K562 (cell line): ENCODE results near the gene GATA5. TPM values are rescaled to one million over a fixed set of nuclear protein-coding genes. Genes with fewer than 3 reads are reported as not detected.

ENCODE experiments used
- ATAC-seq: fragments of 200-7000 bp; cut with Tn5 transposase; 3 replicates; pipeline ENCODE4 v1.9.1; 2020; ENCODE audit warnings: moderate library complexity
- BruUV-seq: library from RNA; stranded (reverse); fragments of 400-500 nt; replicated peaks from 2 replicates; lab custom pipeline; 2021; lab: Mats Ljungman, UMichigan
- CTCF ChIA-PET: fragments of 300-600 bp; formaldehyde crosslinking; extraction: SDS; loops from one replicate; lab custom pipeline; 2021; ENCODE audit warnings: low intra/inter-chr PET ratio; lab: Yijun Ruan, JAX
- POLR2A ChIA-PET: fragments of 300-600, 350-650 bp; sonication (Branson Sonifier 250); formaldehyde crosslinking; extraction: SDS; loops from one replicate; lab custom pipeline; 2021; ENCODE audit warnings: antibody characterized with exemption, inconsistent platforms; lab: Yijun Ruan, JAX
- DNase-seq, 4 experiments: peaks; one replicate each; pipeline versions ENCODE4 v3.0.0 to v3.0.0-alpha.2; 2011 to 2018; ENCODE audit warnings: low spot score in 3 of 4, mixed read lengths in 3 of 4; ENCODE audit errors: extremely low read depth in 1 of 4
- FAIRE-seq: peaks from 2 replicates; lab custom pipeline; 2011; peaks lifted over from hg19 to GRCh38; lab: Jason Lieb, UNC
- H2AFZ ChIP-seq: 2 replicates; pipeline ENCODE4 v1.6.0; 2011; ENCODE audit warnings: low read depth, low read length, control low read depth, inconsistent platforms
- H3K27ac ChIP-seq: fragments of 200-600 bp; 3 replicates; pipeline ENCODE4 v1.8.0; 2011; ENCODE audit warnings: low read depth, mild to moderate bottlenecking, control low read depth, inconsistent platforms, low read length, moderate library complexity, mixed read lengths; ENCODE audit errors: extremely low read depth
- H3K27me3 ChIP-seq, 2 experiments: fragments of 300-600 bp in 1 of 2; 2 replicates in 1 of 2; 3 replicates in 1 of 2; pipeline versions ENCODE4 v1.6.0 to v1.8.0; 2011; ENCODE audit warnings: inconsistent platforms in 2 of 2, low read length in 2 of 2, mild to moderate bottlenecking in 1 of 2, mixed read lengths in 1 of 2, moderate library complexity in 1 of 2; ENCODE audit not compliant: control insufficient read depth in 2 of 2, insufficient read depth in 2 of 2
- H3K36me3 ChIP-seq: fragments of 300-600 bp; 3 replicates; pipeline ENCODE4 v1.8.0; 2011; ENCODE audit warnings: mild to moderate bottlenecking, low read length, inconsistent platforms; ENCODE audit not compliant: control insufficient read depth, insufficient read depth
- H3K4me1 ChIP-seq, 2 experiments: fragments of 200-600 bp in 1 of 2; replicated peaks in 1 of 2; 2 replicates in 1 of 2; 3 replicates in 1 of 2; pipeline versions ENCODE4 v1.5.1 to v1.8.0; 2011; ENCODE audit warnings: inconsistent platforms in 2 of 2, low read length in 2 of 2, mild to moderate bottlenecking in 1 of 2, mixed read lengths in 1 of 2, moderate library complexity in 1 of 2; ENCODE audit not compliant: control insufficient read depth in 2 of 2, insufficient read depth in 2 of 2
- H3K4me2 ChIP-seq: 2 replicates; pipeline ENCODE4 v1.6.1; 2011; ENCODE audit warnings: low read length, control low read depth, inconsistent platforms, mixed read lengths; ENCODE audit not compliant: insufficient read depth
- H3K4me3 ChIP-seq: fragments of 200-600 bp; sonication (generic), shearing (Covaris generic); 2 replicates; pipeline ENCODE4 v1.5.1; 2016; ENCODE audit warnings: control low read depth, inconsistent platforms
- H3K79me2 ChIP-seq: fragments of 200-600 bp; 3 replicates; pipeline ENCODE4 v1.8.0; 2011; ENCODE audit warnings: low read length, inconsistent platforms; ENCODE audit not compliant: control insufficient read depth, insufficient read depth
- H3K9ac ChIP-seq, 2 experiments: 2 replicates each; pipeline versions ENCODE4 v1.6.0 to v1.6.1; 2011; ENCODE audit warnings: low read depth in 2 of 2, low read length in 2 of 2, control low read depth in 1 of 2, inconsistent platforms in 1 of 2, mild to moderate bottlenecking in 1 of 2, mixed read lengths in 1 of 2; ENCODE audit not compliant: insufficient read depth in 1 of 2
- H3K9me1 ChIP-seq: one replicate; pipeline ENCODE4 v1.6.0; 2011; ENCODE audit warnings: inconsistent platforms, mild to moderate bottlenecking, low read length, moderate library complexity; ENCODE audit not compliant: control insufficient read depth, insufficient read depth
- H3K9me3 ChIP-seq: replicated peaks from 2 replicates; pipeline ENCODE4 v1.5.1; 2011; ENCODE audit warnings: low read depth, low read length, inconsistent platforms; ENCODE audit not compliant: control insufficient read depth, insufficient read depth
- H4K20me1 ChIP-seq: replicated peaks from 2 replicates; pipeline ENCODE4 v1.6.1; 2011; ENCODE audit warnings: low read length, inconsistent platforms, mixed read lengths; ENCODE audit not compliant: control insufficient read depth, insufficient read depth
- CEBPG ChIP-seq, 3 experiments: fragments of 200-800 bp in 1 of 3; sonication (Bioruptor generic) in 1 of 3; sonication (generic) in 1 of 3; formaldehyde crosslinking in 1 of 3; IDR thresholded peaks in 2 of 3; conservative IDR thresholded peaks in 1 of 3; 2 replicates each; pipeline versions ENCODE4 v1.6.1 to v1.8.0; 2016 to 2022; ENCODE audit warnings: missing compliant biosample characterization in 2 of 3, missing genetic modification characterization in 2 of 3, mild to moderate bottlenecking in 1 of 3, missing genetic modification reagents in 1 of 3
- HMGN3 ChIP-seq: IDR thresholded peaks from 2 replicates; pipeline ENCODE4 v1.6.1; 2011; ENCODE audit warnings: borderline replicate concordance, low read depth, mild to moderate bottlenecking, mixed read lengths, low read length; ENCODE audit not compliant: insufficient read length; ENCODE audit errors: extremely low read depth
- MCM7 ChIP-seq, 2 experiments: fragments of 450-650 bp; IDR thresholded peaks; 2 replicates each; pipeline ENCODE4 v1.6.1; 2016 to 2018
- NFXL1 ChIP-seq: fragments of 450-650 bp; formaldehyde crosslinking; IDR thresholded peaks from 2 replicates; pipeline ENCODE4 v1.4.0; 2021; ENCODE audit warnings: mild to moderate bottlenecking
- RBFOX2 ChIP-seq: fragments of 200-400 bp; formaldehyde crosslinking; IDR thresholded peaks from 2 replicates; pipeline ENCODE4 v1.6.1; 2017; ENCODE audit warnings: low read depth, mild to moderate bottlenecking, low read length, moderate library complexity
- RBM17 ChIP-seq: fragments of 200-400 bp; formaldehyde crosslinking; IDR thresholded peaks from 2 replicates; pipeline ENCODE4 v1.6.1; 2017; ENCODE audit warnings: low read depth, mild to moderate bottlenecking, low read length, borderline replicate concordance
- SMAD4 ChIP-seq: fragments of 250-450 bp; sonication (Bioruptor Pico); conservative IDR thresholded peaks from 2 replicates; pipeline ENCODE4 v1.8.0; 2021; ENCODE audit warnings: inconsistent platforms, mild to moderate bottlenecking, moderate library complexity
- YY1 ChIP-seq, 3 experiments: IDR thresholded peaks; 2 replicates each; pipeline ENCODE4 v1.6.1; 2011; ENCODE audit warnings: low read length in 2 of 3, mild to moderate bottlenecking in 2 of 3, moderate library complexity in 2 of 3, borderline replicate concordance in 1 of 3, control low read depth in 1 of 3, low read depth in 1 of 3; ENCODE audit not compliant: insufficient read depth in 3 of 3, insufficient replicate concordance in 2 of 3, control insufficient read depth in 1 of 3, insufficient read length in 1 of 3; ENCODE audit errors: extremely low read depth in 1 of 3
- ZC3H8 ChIP-seq: fragments of 450-650 bp; IDR thresholded peaks from 2 replicates; pipeline ENCODE4 v1.6.1; 2017
- ZEB2 ChIP-seq: fragments of 450-650 bp; IDR thresholded peaks from 2 replicates; pipeline ENCODE4 v1.6.1; 2016
- ZNF217 ChIP-seq: sonication (generic); formaldehyde crosslinking; IDR thresholded peaks from 2 replicates; pipeline ENCODE4 v1.8.0; 2022; ENCODE audit warnings: mild to moderate bottlenecking, missing genetic modification reagents
- WGBS: fragments of 100-300 bp; shearing (Covaris generic); methylation state at CpG from one replicate; pipeline ENCODE4 v1.1.6; 2016; ENCODE audit warnings: low coverage, mixed read lengths; ENCODE audit not compliant: insufficient coverage; ENCODE audit errors: missing lambda C conversion rate; 5-methylcytosine and 5-hydroxymethylcytosine counted together
- in situ Hi-C: fragments of 300-500 bp; cut with MboI; formaldehyde crosslinking; loops from 4 replicates; pipeline ENCODE4 v1.15.0; 2018; ENCODE audit warnings: inconsistent platforms, mixed read lengths
- intact Hi-C: fragments of 100-400 bp; cut with micrococcal nuclease; formaldehyde crosslinking; loops from 2 replicates; pipeline ENCODE4 v1.14.2; 2022
- polyA plus RNA-seq, 8 experiments: library from polyadenylated mRNA; depleted of rRNA in 4 of 8; stranded (reverse) in 5 of 8; unstranded in 3 of 8; fragments of >200 nt; fragmentation: Nextera tagmentation in 2 of 8; fragmentation: Illumina TruSeq in 1 of 8; extraction: Ambion mirVana in 2 of 8; extraction: Trizol in 1 of 8; gene quantifications; 2 replicates each; pipeline versions ENCODE4 v1.2.1 to v1.2.3, GENCODE V29; 2011 to 2014; ENCODE audit warnings: inconsistent platforms in 1 of 8, missing spikeins in 1 of 8
- total RNA-seq, 7 experiments: library from RNA; depleted of rRNA in 6 of 7; stranded (reverse); fragments of >200 nt in 6 of 7; fragmentation: Illumina TruSeq in 2 of 7; extraction: Trizol in 2 of 7; gene quantifications; 2 replicates each; pipeline versions ENCODE4 v1.2.1 to v1.2.3, GENCODE V29; 2011 to 2021; ENCODE audit warnings: low replicate concordance in 1 of 7
- TF ChIP-seq, protein P1 (sequence below): sonication (generic); formaldehyde crosslinking; IDR thresholded peaks from 2 replicates; pipeline ENCODE4 v1.8.0; 2022; ENCODE audit warnings: missing genetic modification reagents, mild to moderate bottlenecking, moderate library complexity, borderline replicate concordance
- TF ChIP-seq, protein P2 (sequence below): sonication (generic); formaldehyde crosslinking; IDR thresholded peaks from 2 replicates; pipeline ENCODE4 v1.8.0; 2023; ENCODE audit warnings: mild to moderate bottlenecking, missing genetic modification reagents

GATA5 gene
- total and polyA plus RNA-seq, 9 of the 15 experiments (the other 6 are each of a cell fraction or from before 2014, with no cell fraction given), result 0.09 to 0.57 (median 0.20) TPM; not detected in 3

DNA sequence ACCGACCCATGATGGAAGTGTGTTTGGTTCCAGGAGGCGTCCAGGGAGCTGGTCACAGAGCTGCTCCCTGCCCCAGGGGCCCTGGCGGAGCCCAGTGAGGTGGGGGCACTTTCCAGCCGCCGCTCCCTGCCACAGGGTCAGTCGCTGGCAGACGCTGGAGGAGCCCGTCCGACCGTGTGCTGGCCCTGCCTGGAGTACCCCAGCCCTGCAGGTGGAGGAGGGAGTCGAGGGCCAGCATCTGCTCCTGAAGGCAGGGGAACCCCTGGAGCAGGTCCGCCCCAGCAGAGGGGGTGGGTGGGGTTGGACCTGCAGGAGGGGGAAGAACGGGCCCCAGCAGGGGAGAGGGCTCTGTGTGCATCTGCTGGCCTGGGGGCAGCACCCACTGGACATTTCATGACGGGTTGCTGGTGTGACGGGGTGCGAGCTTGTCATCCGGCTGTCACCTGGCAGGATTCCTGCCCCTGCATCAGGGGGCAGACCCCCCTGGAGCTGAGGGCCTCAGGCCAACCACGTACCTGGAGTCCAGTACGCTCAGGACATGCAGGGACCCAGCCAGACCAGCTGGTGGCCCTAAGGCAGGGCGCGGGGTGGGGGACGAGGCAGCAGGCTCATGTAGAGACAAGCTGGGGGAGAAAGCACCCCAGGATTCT is 32.3 kb upstream of the GATA5 start (continued):
- TF ChIP-seq SMAD4 (CRISPR knock-in tag) (no peak), RBM17 (no peak)

DNA sequence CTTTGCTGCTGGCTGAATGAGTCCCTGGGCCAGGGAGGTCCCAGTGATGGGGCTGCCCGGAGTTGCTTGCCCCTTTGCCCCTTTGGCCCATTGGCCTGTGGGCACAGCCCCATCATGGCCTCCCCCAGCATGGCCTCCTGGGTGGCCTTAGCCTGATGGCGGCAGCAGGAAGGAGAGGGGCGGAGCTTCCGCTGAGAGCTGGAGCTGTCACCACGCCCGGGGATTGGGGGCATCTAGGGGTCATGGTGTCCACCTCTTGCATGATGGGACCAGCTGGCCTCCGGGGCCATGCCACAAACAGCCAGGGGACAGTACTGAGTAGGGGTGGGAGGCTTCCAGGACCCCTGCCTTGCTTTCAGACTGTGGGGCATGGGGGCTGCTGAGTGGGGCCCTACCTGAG is 31.5 kb upstream of the GATA5 start:
- intact Hi-C loops (no loop called here), in situ Hi-C loops (no loop called here)
- no peak overlapping the region for H3K4me3 ChIP-seq
- 27% methylated on average over 6 of the region's 7 CpGs for WGBS
- peaks cover 0 to 5% of the 10 kb centered on the region in 2 experiments; a peak in 1 of 5 replicates for H3K27me3 ChIP-seq
- ChIA-PET CTCF (no interaction called here), POLR2A (interaction anchor here (0.7 to 1.6 kb wide), 2 partner anchors 16 to 309 kb away, joined by 3 to 4 read pairs; no protein-coding TSS in a partner anchor)
- BruUV-seq, result no TSS peak
- peak in 3 of 4 experiments; percentile 57 to 72 (median 68) for DNase-seq
- H4K20me1 ChIP-seq, result 0 out of 2 replicates have a peak, but pooled peaks cover 5% of the 10 kb centered on the region
- no peaks in the 10 kb centered on the region; the same call in 1 of the 2 replicates for H3K9me3 ChIP-seq
- no peak overlapping the region for H3K4me2 ChIP-seq
- H3K27ac ChIP-seq, result no peak overlapping the region
- H3K36me3 ChIP-seq, result no peaks in the 10 kb centered on the region
- no peak for FAIRE-seq
- no peaks in the 10 kb centered on the region for H3K79me2 ChIP-seq
- H3K9me1 ChIP-seq, result no peaks in the 10 kb centered on the region
- 0 out of 4 replicates have a peak overlapping the region, but pooled peaks of 1 of the 2 experiments have one; percentile 15 for H3K9ac ChIP-seq
- ATAC-seq, result peak; percentile 64
- H3K4me1 ChIP-seq, result peaks cover 7 to 63% of the 10 kb centered on the region in 2 experiments; a peak in 4 of 5 replicates
- peak overlapping the region; percentile 59 for H2AFZ ChIP-seq
- peak; percentile 29; the same call in 1 of the 2 replicates for TF ChIP-seq RBFOX2
- TF ChIP-seq, protein P1, sequence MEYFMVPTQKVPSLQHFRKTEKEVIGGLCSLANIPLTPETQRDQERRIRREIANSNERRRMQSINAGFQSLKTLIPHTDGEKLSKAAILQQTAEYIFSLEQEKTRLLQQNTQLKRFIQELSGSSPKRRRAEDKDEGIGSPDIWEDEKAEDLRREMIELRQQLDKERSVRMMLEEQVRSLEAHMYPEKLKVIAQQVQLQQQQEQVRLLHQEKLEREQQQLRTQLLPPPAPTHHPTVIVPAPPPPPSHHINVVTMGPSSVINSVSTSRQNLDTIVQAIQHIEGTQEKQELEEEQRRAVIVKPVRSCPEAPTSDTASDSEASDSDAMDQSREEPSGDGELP (CRISPR knock-in tag), result peak; percentile 48; the same call in 1 of the 2 replicates
- TF ChIP-seq HMGN3, result no peak
- no peak for TF ChIP-seq ZNF217
- TF ChIP-seq NFXL1 (CRISPR knock-in tag), result no peak
- peak; percentile 19 to 70 (median 31) for TF ChIP-seq YY1 (IDR thresholded peaks at IDR 0.05; ENCODE audit: borderline replicate concordance in 1 of 3, control insufficient read depth in 1 of 3, extremely low read depth in 1 of 3, insufficient read depth in 3 of 3, insufficient read length in 1 of 3, insufficient replicate concordance in 2 of 3, low read depth in 1 of 3, low read length in 2 of 3)
- TF ChIP-seq ZC3H8, result no peak
- TF ChIP-seq ZEB2, result no peak
- TF ChIP-seq MCM7 (IDR thresholded peaks at IDR 0.05), result no peak
- peak; percentile 56 for TF ChIP-seq CEBPG (CRISPR knock-in tag; IDR thresholded peaks at IDR 0.05)
- no peak for TF ChIP-seq CEBPG (tag; conservative IDR thresholded peaks at IDR 0.05 in 1 of 2, IDR thresholded peaks at IDR 0.05 in 1 of 2)
- TF ChIP-seq, protein P2, sequence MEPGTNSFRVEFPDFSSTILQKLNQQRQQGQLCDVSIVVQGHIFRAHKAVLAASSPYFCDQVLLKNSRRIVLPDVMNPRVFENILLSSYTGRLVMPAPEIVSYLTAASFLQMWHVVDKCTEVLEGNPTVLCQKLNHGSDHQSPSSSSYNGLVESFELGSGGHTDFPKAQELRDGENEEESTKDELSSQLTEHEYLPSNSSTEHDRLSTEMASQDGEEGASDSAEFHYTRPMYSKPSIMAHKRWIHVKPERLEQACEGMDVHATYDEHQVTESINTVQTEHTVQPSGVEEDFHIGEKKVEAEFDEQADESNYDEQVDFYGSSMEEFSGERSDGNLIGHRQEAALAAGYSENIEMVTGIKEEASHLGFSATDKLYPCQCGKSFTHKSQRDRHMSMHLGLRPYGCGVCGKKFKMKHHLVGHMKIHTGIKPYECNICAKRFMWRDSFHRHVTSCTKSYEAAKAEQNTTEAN (CRISPR knock-in tag), result no peak
